Activated CD8-positive, alpha-beta memory T cell treated with anti-CD3 and anti-CD28 coated beads for 48 hours (primary cell): ENCODE data around the gene RDX.
A peak's percentile ranks its signal among the peaks of the same experiment; 100 is the strongest.

Source experiments
- DNase-seq, 3 experiments: peaks; one replicate each; pipeline ENCODE4 v3.0.0-alpha.2; 2020; ENCODE audit warnings: low read depth in 2 of 3, low spot score in 2 of 3

The RDX gene

GRCh38 chr11:110173811-110174644 is 122.4 kb downstream of the RDX start:
- DNase-seq: peak; percentile 19 to 66 (median 56)

- no peak for DNase-seq
These were observed 123.8 kb downstream of the RDX start for GRCh38 chr11:110172468-110173065.

GRCh38 chr11:110169738-110170137 is 126.7 kb downstream of the RDX start:
- DNase-seq: no peak

GRCh38 chr11:110168033-110168803 is 128.2 kb downstream of the RDX start:
- no peak for DNase-seq

- DNase-seq: no peak
These were observed 131.1 kb downstream of the RDX start for GRCh38 chr11:110165039-110165925.

GRCh38 chr11:110162216-110162615 is 134.2 kb downstream of the RDX start:
- no peak for DNase-seq

GRCh38 chr11:110161061-110161460 is 135.4 kb downstream of the RDX start:
- DNase-seq: no peak

- no peak for DNase-seq
These were observed 136.0 kb downstream of the RDX start for GRCh38 chr11:110160437-110160836.

GRCh38 chr11:110160016-110160415 is 136.4 kb downstream of the RDX start:
- no peak for DNase-seq

- no peak for DNase-seq
These were observed 136.9 kb downstream of the RDX start for GRCh38 chr11:110159476-110159875.

- no peak for DNase-seq
These were observed 137.9 kb downstream of the RDX start for GRCh38 chr11:110158317-110159200.

- no peak for DNase-seq
These were observed 139.9 kb downstream of the RDX start for GRCh38 chr11:110156503-110156902.

- no peak for DNase-seq
These were observed 142.9 kb downstream of the RDX start for GRCh38 chr11:110153474-110153873.

- DNase-seq: no peak
These were observed 144.2 kb downstream of the RDX start for GRCh38 chr11:110152199-110152598.

GRCh38 chr11:110148775-110149744 is 147.4 kb downstream of the RDX start:
- DNase-seq: no peak

GRCh38 chr11:110147962-110148709 is 148.3 kb downstream of the RDX start:
- no peak for DNase-seq

GRCh38 chr11:110141812-110142211 is 154.6 kb downstream of the RDX start:
- DNase-seq: no peak

GRCh38 chr11:110134110-110134509 is 162.3 kb downstream of the RDX start:
- no peak for DNase-seq
